Measurements from ENCODE around the gene NEDD8. TPM values are rescaled to one million over a fixed set of nuclear protein-coding genes. Genes with fewer than 3 reads are reported as not detected.

The NEDD8 gene
- total RNA-seq, 1 donor from 2014 or later: 251 TPM

- no peak for DNase-seq (ENCODE audit: low read depth)
- no peak for TF ChIP-seq CTCF (IDR thresholded peaks at IDR 0.05; ENCODE audit: insufficient read depth, low read depth, low read length)
- no peak for TF ChIP-seq EZH2 (IDR thresholded peaks at IDR 0.05; ENCODE audit: insufficient read depth, low read length)
- no peak overlapping the region for H3K4me3 Mint-ChIP-seq (ENCODE audit: unreplicated experiment)
- H3K36me3 Mint-ChIP-seq (ENCODE audit: low read depth, unreplicated experiment): peaks cover 17% of the 10 kb centered on the region
- peaks cover 5% of the 10 kb centered on the region for H3K4me1 Mint-ChIP-seq (ENCODE audit: low read depth, unreplicated experiment)
- Histone ChIP-seq H3K79me2 (ENCODE audit: insufficient read depth, low read length) (no peaks in the 10 kb centered on the region), H3K9me3 (ENCODE audit: insufficient read depth, low read depth, low read length) (no peaks in the 10 kb centered on the region), H4K20me1 (ENCODE audit: insufficient read depth, low read length) (no peaks in the 10 kb centered on the region), H2AFZ (ENCODE audit: low read depth, low read length) (no peak overlapping the region), H3K36me3 (ENCODE audit: insufficient read depth, low read length) (no peaks in the 10 kb centered on the region), H3K27ac (ENCODE audit: low read depth, low read length) (no peak overlapping the region), H3K4me3 (ENCODE audit: insufficient read depth, low read depth, low read length) (no peak overlapping the region), H3K4me1 (ENCODE audit: insufficient read depth, low read length) (peaks cover 3% of the 10 kb centered on the region), H3K4me2 (ENCODE audit: low read length) (no peak overlapping the region), H3K27me3 (ENCODE audit: insufficient read depth, low read length) (no peaks in the 10 kb centered on the region), H3K9ac (ENCODE audit: low read length) (no peak overlapping the region)
- no peaks in the 10 kb centered on the region for H3K9me3 Mint-ChIP-seq (ENCODE audit: unreplicated experiment)
- no peak overlapping the region for H3K27ac Mint-ChIP-seq (ENCODE audit: unreplicated experiment)
- FAIRE-seq: no peak
- H3K27me3 Mint-ChIP-seq (ENCODE audit: low read depth, unreplicated experiment): peaks cover 8% of the 10 kb centered on the region
Observed at GRCh38 chr14:24260026-24260779, 28.0 kb upstream of the NEDD8 start.

- FAIRE-seq: no peak
- no peaks in the 10 kb centered on the region for H3K9me3 ChIP-seq (ENCODE audit: insufficient read depth, low read depth, low read length)
- H3K9ac ChIP-seq (ENCODE audit: low read length): no peak overlapping the region
Observed at GRCh38 chr14:24259282-24260025, 27.3 kb upstream of the NEDD8 start.

More at GRCh38 chr14:24259282-24260025, 27.3 kb upstream of the NEDD8 start:
- no peaks in the 10 kb centered on the region for H3K9me3 Mint-ChIP-seq (ENCODE audit: unreplicated experiment)
- peaks cover 3% of the 10 kb centered on the region for H3K4me1 ChIP-seq (ENCODE audit: insufficient read depth, low read length)
- H3K27ac ChIP-seq (ENCODE audit: low read depth, low read length): no peak overlapping the region
- peaks cover 17% of the 10 kb centered on the region for H3K36me3 Mint-ChIP-seq (ENCODE audit: low read depth, unreplicated experiment)
- H3K4me2 ChIP-seq (ENCODE audit: low read length): no peak overlapping the region
- H4K20me1 ChIP-seq (ENCODE audit: insufficient read depth, low read length): no peaks in the 10 kb centered on the region
- H3K4me3 ChIP-seq (ENCODE audit: insufficient read depth, low read depth, low read length): no peak overlapping the region
- H2AFZ ChIP-seq (ENCODE audit: low read depth, low read length): peak overlapping the region; percentile 10
- no peak overlapping the region for H3K4me3 Mint-ChIP-seq (ENCODE audit: unreplicated experiment)
- peaks cover 5% of the 10 kb centered on the region for H3K4me1 Mint-ChIP-seq (ENCODE audit: low read depth, unreplicated experiment)
- H3K27me3 ChIP-seq (ENCODE audit: insufficient read depth, low read length): no peaks in the 10 kb centered on the region
- H3K27me3 Mint-ChIP-seq (ENCODE audit: low read depth, unreplicated experiment): peaks cover 8% of the 10 kb centered on the region
- no peaks in the 10 kb centered on the region for H3K36me3 ChIP-seq (ENCODE audit: insufficient read depth, low read length)
- peak; percentile 53 for DNase-seq (ENCODE audit: low read depth)
- H3K27ac Mint-ChIP-seq (ENCODE audit: unreplicated experiment): no peak overlapping the region
- TF ChIP-seq CTCF (IDR thresholded peaks at IDR 0.05; ENCODE audit: insufficient read depth, low read depth, low read length) (no peak), EZH2 (IDR thresholded peaks at IDR 0.05; ENCODE audit: insufficient read depth, low read length) (no peak)
- H3K79me2 ChIP-seq (ENCODE audit: insufficient read depth, low read length): no peaks in the 10 kb centered on the region

All from astrocyte (in vitro differentiated cells and primary cell).